OCI-LY7 (cell line): ENCODE data around the gene EXOC3L2.

Experiments
- CTCF ChIP-seq: fragments of 200-600 bp; sonication (generic); conservative IDR thresholded peaks from 2 replicates; pipeline ENCODE4 v1.5.1; 2014; ENCODE audit warnings: mild to moderate bottlenecking, antibody characterized with exemption, low read length, moderate library complexity, mixed read lengths
- EZH2phosphoT487 ChIP-seq: fragments of 200-600 bp; sonication (generic); IDR thresholded peaks from 2 replicates; pipeline ENCODE4 v1.6.1; 2018; ENCODE audit warnings: low read depth, borderline replicate concordance, mild to moderate bottlenecking, mixed run types, antibody characterized with exemption, low read length, moderate library complexity, mixed read lengths

- no peak for TF ChIP-seq CTCF
- TF ChIP-seq EZH2phosphoT487 = no peak
Measured at GRCh38 chr19:45271098-45271734, 26.0 kb upstream of the EXOC3L2 start.
